Gastroesophageal sphincter (tissue), 4 donors: Measurements from ENCODE around the gene HNF1B. TPM values are rescaled to one million over a fixed set of nuclear protein-coding genes. Genes with fewer than 3 reads are reported as not detected.

Source experiments
- ATAC-seq: fragments of 150-250 bp; one replicate; pipeline ENCODE4 v1.9.1; 2016; ENCODE audit warnings: mild to moderate bottlenecking, moderate library complexity
- H3K27ac ChIP-seq, 4 donors: fragments of 200-600 bp; sonication (generic) in 3 of 4; 1 replicate in 3 of 4; 2 replicates in 1 of 4; pipeline ENCODE4 v1.5.1; 2016 to 2019
- H3K27me3 ChIP-seq: fragments of 200-600 bp; sonication (generic); one replicate; pipeline ENCODE4 v1.5.1; 2019
- H3K36me3 ChIP-seq, 2 donors: fragments of 200-600 bp; sonication (generic); one replicate each; pipeline ENCODE4 v1.5.1; 2019; ENCODE audit warnings: control low read depth in 1 of 2
- H3K4me1 ChIP-seq, 3 donors: fragments of 200-600 bp; sonication (generic); 1 replicate in 2 of 3; 2 replicates in 1 of 3; pipeline ENCODE4 v1.5.1; 2016 to 2019; ENCODE audit warnings: control low read depth in 2 of 3
- H3K4me3 ChIP-seq, 2 donors: fragments of 200-600 bp; sonication (generic); one replicate each; pipeline ENCODE4 v1.5.1; 2019; ENCODE audit warnings: mild to moderate bottlenecking in 1 of 2, moderate library complexity in 1 of 2
- H3K9me3 ChIP-seq, 3 donors: fragments of 200-600 bp; sonication (generic); one replicate each; pipeline ENCODE4 v1.5.1; 2017 to 2019; ENCODE audit warnings: control low read depth in 2 of 3
- EP300 ChIP-seq: sonication (generic); formaldehyde crosslinking; IDR thresholded peaks from one replicate; pipeline ENCODE4 v1.6.1; 2017; ENCODE audit warnings: antibody characterized with exemption, mild to moderate bottlenecking
- POLR2A ChIP-seq, 2 donors: fragments of 450-650 bp; IDR thresholded peaks; one replicate each; pipeline ENCODE4 v1.6.1; 2017; ENCODE audit warnings: antibody characterized with exemption in 2 of 2, mild to moderate bottlenecking in 2 of 2, moderate library complexity in 1 of 2
- POLR2AphosphoS5 ChIP-seq: sonication (generic); formaldehyde crosslinking; IDR thresholded peaks from one replicate; pipeline ENCODE4 v1.6.1; 2017; ENCODE audit warnings: antibody characterized with exemption
- WGBS, 2 donors: methylation state at CpG; one replicate each; pipeline ENCODE4 v1.1.5; 2018; ENCODE audit warnings: low coverage in 1 of 2; 5-methylcytosine and 5-hydroxymethylcytosine counted together
- total RNA-seq, 4 donors: library from RNA; depleted of rRNA; stranded (reverse); fragments of >200 nt; gene quantifications; one replicate each; pipeline ENCODE4 v1.1.0, GENCODE V29; 2016
- TF ChIP-seq, protein P1 (sequence below), 4 experiments: fragments of 200-600 bp in 2 of 4; fragments of 450-650 bp in 2 of 4; sonication (generic) in 1 of 4; IDR thresholded peaks; one replicate each; pipeline ENCODE4 v1.5.1; 2017 to 2019; ENCODE audit warnings: antibody characterized with exemption in 4 of 4, mild to moderate bottlenecking in 2 of 4, moderate library complexity in 2 of 4

HNF1B gene
- total RNA-seq, 4 donors from 2014 or later, result not detected

DNA sequence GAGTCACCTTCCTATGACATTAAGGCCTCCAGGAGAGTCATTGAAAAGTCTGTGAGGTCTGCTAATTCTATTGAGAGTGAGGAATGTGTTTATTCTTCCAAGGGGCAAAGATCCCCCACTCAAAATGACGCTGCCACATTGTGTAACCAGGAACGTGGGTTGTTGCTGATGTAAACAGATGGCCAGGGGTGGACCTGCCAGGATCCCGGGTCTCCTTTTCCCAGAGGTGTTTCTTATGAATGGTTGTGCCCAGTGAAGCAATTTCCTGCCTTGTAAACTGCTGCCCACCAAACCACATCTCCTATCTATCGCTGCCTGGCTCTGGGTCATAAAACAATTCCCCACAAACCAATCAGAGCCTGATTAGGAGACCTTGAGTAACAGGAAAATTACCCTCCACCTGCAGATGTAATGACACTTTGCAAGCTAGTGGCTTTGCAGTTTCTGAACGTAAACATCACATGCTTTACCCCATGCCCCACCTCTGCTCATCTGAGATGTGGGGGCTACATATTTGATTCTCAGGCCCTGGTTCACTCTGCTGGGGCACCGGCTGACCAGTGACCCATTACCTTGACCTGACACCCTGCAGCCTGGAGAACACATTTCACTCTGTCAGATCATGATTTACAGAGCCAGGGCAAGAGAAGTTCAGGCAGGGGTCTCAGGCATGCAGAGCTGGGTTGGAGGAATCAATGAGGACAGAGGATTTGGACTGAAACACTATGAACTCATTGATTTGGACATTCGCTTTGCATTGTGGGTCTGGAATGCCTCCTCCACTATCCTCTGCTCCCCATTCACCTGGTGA, 68.5 kb downstream of the HNF1B start:
- TF ChIP-seq, protein P1, sequence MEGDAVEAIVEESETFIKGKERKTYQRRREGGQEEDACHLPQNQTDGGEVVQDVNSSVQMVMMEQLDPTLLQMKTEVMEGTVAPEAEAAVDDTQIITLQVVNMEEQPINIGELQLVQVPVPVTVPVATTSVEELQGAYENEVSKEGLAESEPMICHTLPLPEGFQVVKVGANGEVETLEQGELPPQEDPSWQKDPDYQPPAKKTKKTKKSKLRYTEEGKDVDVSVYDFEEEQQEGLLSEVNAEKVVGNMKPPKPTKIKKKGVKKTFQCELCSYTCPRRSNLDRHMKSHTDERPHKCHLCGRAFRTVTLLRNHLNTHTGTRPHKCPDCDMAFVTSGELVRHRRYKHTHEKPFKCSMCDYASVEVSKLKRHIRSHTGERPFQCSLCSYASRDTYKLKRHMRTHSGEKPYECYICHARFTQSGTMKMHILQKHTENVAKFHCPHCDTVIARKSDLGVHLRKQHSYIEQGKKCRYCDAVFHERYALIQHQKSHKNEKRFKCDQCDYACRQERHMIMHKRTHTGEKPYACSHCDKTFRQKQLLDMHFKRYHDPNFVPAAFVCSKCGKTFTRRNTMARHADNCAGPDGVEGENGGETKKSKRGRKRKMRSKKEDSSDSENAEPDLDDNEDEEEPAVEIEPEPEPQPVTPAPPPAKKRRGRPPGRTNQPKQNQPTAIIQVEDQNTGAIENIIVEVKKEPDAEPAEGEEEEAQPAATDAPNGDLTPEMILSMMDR (IDR thresholded peaks at IDR 0.05), result no peak
- TF ChIP-seq EP300 (no peak), POLR2AphosphoS5 (no peak), POLR2A (IDR thresholded peaks at IDR 0.05) (no peak)
- Histone ChIP-seq H3K36me3 (no peaks in the 10 kb centered on the region), H3K4me1 (no peaks in the 10 kb centered on the region), H3K27me3 (peaks cover 4% of the 10 kb centered on the region), H3K9me3 (peaks cover 0 to 4% (median 0%) of the 10 kb centered on the region in 3 donors), H3K27ac (no peak overlapping the region), H3K4me3 (no peak overlapping the region)
- ATAC-seq, result no peak
- WGBS, 2 donors, result 32 to 37% methylated on average over 5 to 7 of the region's 7 CpGs

DNA sequence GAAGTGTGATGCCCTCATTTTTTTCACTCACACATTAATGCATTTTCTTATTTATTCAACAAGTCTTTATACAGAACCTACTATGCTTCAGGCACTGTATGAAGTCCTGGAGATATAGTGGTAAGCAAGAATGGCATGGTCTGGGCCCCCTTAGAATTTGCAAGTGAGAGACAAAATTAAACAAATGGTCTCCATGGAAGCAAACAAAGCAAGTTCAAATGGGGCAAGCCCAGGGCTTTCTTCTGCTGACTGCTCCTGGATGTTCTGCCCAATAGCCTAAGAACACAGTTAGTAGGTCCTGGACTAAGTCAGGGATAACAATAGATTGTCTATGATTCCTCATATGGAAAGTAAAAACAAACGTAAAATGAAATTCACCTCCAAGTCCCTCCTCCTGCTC, 70.3 kb downstream of the HNF1B start:
- WGBS, 2 donors, result 30% methylated on average over 1 of the region's 1 CpG; no CpG with 5 or more reads in 1 of the 2 donors
- ATAC-seq, result no peak
- Histone ChIP-seq H3K27ac (no peak overlapping the region), H3K9me3 (peaks cover 0 to 4% (median 0%) of the 10 kb centered on the region in 3 donors), H3K4me1 (no peaks in the 10 kb centered on the region), H3K36me3 (no peaks in the 10 kb centered on the region), H3K27me3 (peaks cover 4% of the 10 kb centered on the region), H3K4me3 (no peak overlapping the region)
- no peak for TF ChIP-seq EP300
- no peak for TF ChIP-seq POLR2AphosphoS5
- no peak for TF ChIP-seq POLR2A (IDR thresholded peaks at IDR 0.05)
- TF ChIP-seq, protein P1 (IDR thresholded peaks at IDR 0.05), result no peak

DNA sequence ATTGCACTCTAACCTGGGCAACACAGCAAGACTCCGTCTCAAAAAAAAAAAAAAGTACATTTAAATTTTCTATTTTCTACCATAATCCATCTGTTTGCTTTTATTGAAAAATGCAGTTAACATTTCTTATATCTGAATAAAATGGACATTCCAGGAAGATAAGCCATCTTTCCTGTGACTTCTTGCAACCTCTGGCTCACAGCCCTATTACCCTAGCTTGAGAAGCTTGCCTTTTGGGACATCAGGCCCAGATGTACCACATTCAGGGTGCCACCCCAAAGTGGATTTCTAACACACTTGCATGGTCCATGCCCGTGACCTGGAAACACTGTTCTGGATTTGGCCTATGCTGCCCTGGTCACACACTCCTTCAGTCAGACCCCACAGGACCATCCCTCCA, 71.5 kb downstream of the HNF1B start:
- H3K27me3 ChIP-seq, result peaks cover under 1% of the 10 kb centered on the region
- H3K36me3 ChIP-seq, result no peaks in the 10 kb centered on the region
- WGBS, 2 donors, result 70 to 100% methylated on average over 1 to 2 of the region's 2 CpGs
- no peak overlapping the region for H3K27ac ChIP-seq
- no peak for ATAC-seq
- H3K4me1 ChIP-seq, result no peaks in the 10 kb centered on the region
- no peaks in the 10 kb centered on the region for H3K9me3 ChIP-seq
- TF ChIP-seq EP300, result no peak
- TF ChIP-seq POLR2A (IDR thresholded peaks at IDR 0.05), result no peak
- no peak for TF ChIP-seq POLR2AphosphoS5
- TF ChIP-seq, protein P1 (IDR thresholded peaks at IDR 0.05), result no peak
- no peak overlapping the region for H3K4me3 ChIP-seq

DNA sequence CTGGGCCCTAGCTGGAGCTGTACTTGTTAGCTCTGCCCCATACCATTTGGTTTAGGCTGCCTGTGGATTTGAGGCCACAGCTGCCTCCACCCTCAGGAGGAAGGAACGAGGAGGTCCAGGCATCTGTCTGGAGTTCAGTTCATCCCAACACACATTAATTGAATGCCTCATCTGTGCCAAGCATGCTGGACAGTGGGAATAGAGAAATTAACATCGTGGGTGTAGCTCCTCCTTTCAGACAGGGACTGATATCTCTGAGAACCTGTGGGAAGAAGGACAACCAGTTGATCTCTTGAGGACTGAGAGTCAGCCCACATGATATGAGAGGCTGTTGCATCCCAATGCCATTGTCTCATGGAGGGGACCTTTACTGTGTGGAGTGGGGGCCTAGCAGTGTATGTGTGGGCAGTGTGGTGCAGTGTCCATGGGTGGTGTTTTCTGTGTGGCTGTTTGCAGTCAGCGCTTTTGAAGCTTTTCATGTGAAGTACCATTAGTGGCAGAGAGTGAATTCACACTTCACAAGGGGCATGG, 72.2 kb downstream of the HNF1B start:
- ATAC-seq, result no peak
- no peaks in the 10 kb centered on the region for H3K27me3 ChIP-seq
- no peaks in the 10 kb centered on the region for H3K4me1 ChIP-seq
- H3K36me3 ChIP-seq, result no peaks in the 10 kb centered on the region
- H3K4me3 ChIP-seq, result no peak overlapping the region
- H3K9me3 ChIP-seq, result no peaks in the 10 kb centered on the region
- no peak overlapping the region for H3K27ac ChIP-seq
- no peak for TF ChIP-seq POLR2A (IDR thresholded peaks at IDR 0.05)
- TF ChIP-seq, protein P1 (IDR thresholded peaks at IDR 0.05), result no peak
- TF ChIP-seq POLR2AphosphoS5, result no peak
- no peak for TF ChIP-seq EP300
- 38 to 78% methylated on average over 1 to 2 of the region's 3 CpGs for WGBS, 2 donors
